Measurements from ENCODE around the gene XPR1. TPM values are rescaled to one million over a fixed set of nuclear protein-coding genes. Genes with fewer than 3 reads are reported as not detected.

The XPR1 gene
- total RNA-seq, 4 donors from 2014 or later: 29.4 to 42.2 (median 33.7) TPM

DNA sequence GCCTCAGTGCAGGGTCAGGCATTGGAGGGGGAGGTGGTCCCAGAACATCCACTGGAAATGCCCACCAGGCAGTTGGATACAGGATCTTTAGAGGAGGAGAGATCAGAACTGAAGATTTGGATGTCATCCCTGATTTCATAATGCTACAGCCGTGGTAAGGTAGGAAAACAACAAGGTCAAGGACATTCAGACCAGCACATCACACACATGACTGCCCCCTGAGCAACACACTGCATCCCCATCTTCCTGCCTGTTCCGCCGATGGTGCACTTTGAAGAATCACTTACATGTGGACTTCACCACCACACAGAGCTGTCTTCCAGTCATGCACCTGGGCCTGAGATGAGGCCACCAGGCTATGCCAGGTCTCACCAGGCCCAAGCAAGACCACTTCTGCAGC is 297.6 kb downstream of the XPR1 start:
- peaks cover 46 to 52% of the 10 kb centered on the region in 2 donors for H3K4me1 ChIP-seq
- intact Hi-C loops (cut with DNase I): no loop called here
- no peaks in the 10 kb centered on the region for H3K36me3 ChIP-seq
- H3K4me3 ChIP-seq (replicated peaks in 1 of 3): no peak overlapping the region
- no peak for DNase-seq
- H3K27me3 ChIP-seq: no peaks in the 10 kb centered on the region
- TF ChIP-seq, protein P1, sequence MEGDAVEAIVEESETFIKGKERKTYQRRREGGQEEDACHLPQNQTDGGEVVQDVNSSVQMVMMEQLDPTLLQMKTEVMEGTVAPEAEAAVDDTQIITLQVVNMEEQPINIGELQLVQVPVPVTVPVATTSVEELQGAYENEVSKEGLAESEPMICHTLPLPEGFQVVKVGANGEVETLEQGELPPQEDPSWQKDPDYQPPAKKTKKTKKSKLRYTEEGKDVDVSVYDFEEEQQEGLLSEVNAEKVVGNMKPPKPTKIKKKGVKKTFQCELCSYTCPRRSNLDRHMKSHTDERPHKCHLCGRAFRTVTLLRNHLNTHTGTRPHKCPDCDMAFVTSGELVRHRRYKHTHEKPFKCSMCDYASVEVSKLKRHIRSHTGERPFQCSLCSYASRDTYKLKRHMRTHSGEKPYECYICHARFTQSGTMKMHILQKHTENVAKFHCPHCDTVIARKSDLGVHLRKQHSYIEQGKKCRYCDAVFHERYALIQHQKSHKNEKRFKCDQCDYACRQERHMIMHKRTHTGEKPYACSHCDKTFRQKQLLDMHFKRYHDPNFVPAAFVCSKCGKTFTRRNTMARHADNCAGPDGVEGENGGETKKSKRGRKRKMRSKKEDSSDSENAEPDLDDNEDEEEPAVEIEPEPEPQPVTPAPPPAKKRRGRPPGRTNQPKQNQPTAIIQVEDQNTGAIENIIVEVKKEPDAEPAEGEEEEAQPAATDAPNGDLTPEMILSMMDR (IDR thresholded peaks at IDR 0.05): no peak
- TF ChIP-seq POLR2A (IDR thresholded peaks at IDR 0.05): no peak
- peak overlapping the region; percentile 89 to 99 (median 94) for H3K27ac ChIP-seq
- H3K9me3 ChIP-seq: no peaks in the 10 kb centered on the region
- WGBS, 2 donors: 33 to 58% methylated on average over 1 to 3 of the region's 3 CpGs

DNA sequence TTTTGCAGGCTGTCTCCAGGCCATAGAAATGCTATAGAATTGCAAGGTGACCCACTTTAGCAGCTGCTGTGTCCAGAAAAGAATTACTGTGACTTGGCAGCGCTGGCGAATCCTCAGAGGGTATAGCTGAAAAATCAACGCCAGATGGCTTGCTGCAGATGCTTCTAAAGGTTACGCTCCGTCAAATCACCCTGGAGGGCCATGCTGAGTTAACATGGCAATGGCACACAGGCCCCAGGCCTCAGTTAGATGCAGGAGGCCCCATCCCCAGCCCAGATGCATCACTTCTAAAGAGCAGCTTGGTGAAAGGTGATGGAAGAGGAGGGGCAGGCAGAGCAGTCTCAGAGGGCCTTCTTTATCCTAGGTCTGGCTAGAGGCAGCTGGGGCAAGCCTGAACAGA is 298.9 kb downstream of the XPR1 start:
- Histone ChIP-seq H3K27me3 (no peaks in the 10 kb centered on the region), H3K4me3 (replicated peaks in 1 of 3) (no peak overlapping the region), H3K36me3 (peaks cover 3 to 5% of the 10 kb centered on the region in 2 donors), H3K27ac (no peak overlapping the region), H3K9me3 (no peaks in the 10 kb centered on the region), H3K4me1 (peaks cover 38 to 41% of the 10 kb centered on the region in 2 donors)
- 99% methylated on average over 5 of the region's 5 CpGs for WGBS, 2 donors
- intact Hi-C loops (cut with DNase I): no loop called here
- DNase-seq: no peak
- TF ChIP-seq, protein P1 (IDR thresholded peaks at IDR 0.05): no peak
- TF ChIP-seq POLR2A (IDR thresholded peaks at IDR 0.05): no peak

DNA sequence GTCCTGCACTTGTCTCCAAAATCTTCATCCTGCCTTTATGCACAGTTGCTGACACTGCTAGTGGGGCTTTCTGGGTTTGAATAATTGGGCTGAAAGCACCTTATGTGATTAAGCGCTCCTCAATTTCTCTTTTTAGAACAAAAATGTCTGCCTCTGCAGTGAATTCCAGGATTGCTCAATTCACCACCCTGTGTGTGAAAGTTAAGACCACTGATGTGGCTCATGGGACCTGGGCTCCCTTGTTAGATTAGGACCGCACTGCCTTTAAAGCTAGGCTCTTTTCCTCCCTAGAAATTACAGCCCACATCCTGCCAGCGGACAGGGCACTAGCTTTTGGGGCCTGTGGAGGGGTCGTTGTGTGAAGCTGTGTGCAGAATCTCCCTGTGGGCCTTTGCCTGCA is 299.7 kb downstream of the XPR1 start:
- H3K36me3 ChIP-seq: peaks cover 10 to 11% of the 10 kb centered on the region in 2 donors
- 94 to 96% methylated on average over 4 of the region's 4 CpGs for WGBS, 2 donors

DNA sequence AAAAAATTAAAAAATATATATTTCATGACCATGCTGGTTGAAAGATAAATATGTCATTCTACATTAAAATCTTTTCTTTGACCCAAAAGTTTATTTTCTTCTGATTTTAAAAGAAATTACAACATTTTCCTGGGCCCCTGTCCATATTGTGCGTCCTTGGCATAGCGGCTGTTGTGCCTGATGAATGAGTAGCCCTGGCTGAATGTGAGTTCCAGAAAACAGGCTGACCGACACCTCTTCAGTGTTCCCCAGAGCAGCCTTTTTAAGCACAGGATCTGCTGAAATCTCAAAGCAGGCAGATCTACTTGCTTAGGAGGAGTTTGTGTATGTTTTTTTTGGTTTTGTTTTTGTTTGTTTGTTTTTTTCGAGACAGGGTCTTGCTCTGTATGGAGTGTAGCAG is 300.6 kb downstream of the XPR1 start:
- Histone ChIP-seq H3K27ac (no peak overlapping the region), H3K4me3 (replicated peaks in 1 of 3) (no peak overlapping the region), H3K27me3 (no peaks in the 10 kb centered on the region), H3K36me3 (peaks cover 10 to 11% of the 10 kb centered on the region in 2 donors), H3K4me1 (peaks cover 23 to 25% of the 10 kb centered on the region in 2 donors), H3K9me3 (no peaks in the 10 kb centered on the region)
- no peak for DNase-seq
- WGBS, 2 donors: 91 to 96% methylated on average over 4 of the region's 4 CpGs
- intact Hi-C loops (cut with DNase I): no loop called here
- TF ChIP-seq POLR2A (IDR thresholded peaks at IDR 0.05): no peak
- TF ChIP-seq, protein P1 (IDR thresholded peaks at IDR 0.05): no peak

More for the DNA sequence above, 299.7 kb downstream of the XPR1 start:
- Histone ChIP-seq H3K4me1 (peaks cover 31 to 33% of the 10 kb centered on the region in 2 donors), H3K27me3 (no peaks in the 10 kb centered on the region), H3K9me3 (no peaks in the 10 kb centered on the region), H3K27ac (no peak overlapping the region), H3K4me3 (replicated peaks in 1 of 3) (no peak overlapping the region)
- no peak for DNase-seq
- intact Hi-C loops (cut with DNase I): no loop called here
- TF ChIP-seq, protein P1 (IDR thresholded peaks at IDR 0.05): no peak
- no peak for TF ChIP-seq POLR2A (IDR thresholded peaks at IDR 0.05)

DNA sequence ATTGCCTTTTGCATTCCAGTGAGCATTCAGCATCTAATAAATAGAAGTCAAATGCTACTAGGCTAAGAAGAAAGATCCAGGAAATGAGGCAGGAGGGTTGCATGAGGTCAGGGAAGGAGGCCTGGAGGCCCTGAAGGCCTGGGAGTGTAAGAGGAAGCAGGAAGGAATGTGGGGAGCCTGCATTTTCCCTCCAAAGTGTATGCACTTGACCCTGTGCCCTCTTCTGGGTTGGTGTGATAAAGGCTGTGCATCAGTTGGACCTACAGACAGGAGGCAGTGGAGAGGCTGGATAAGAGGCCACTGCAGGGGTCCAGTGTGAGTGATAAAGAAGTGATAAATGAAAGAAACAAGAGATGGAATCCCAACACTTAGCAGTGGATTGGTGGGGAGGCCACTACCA is 301.3 kb downstream of the XPR1 start:
- Histone ChIP-seq H3K27me3 (no peaks in the 10 kb centered on the region), H3K4me3 (replicated peaks in 1 of 3) (no peak overlapping the region), H3K36me3 (peaks cover 10 to 11% of the 10 kb centered on the region in 2 donors), H3K9me3 (no peaks in the 10 kb centered on the region), H3K27ac (no peak overlapping the region), H3K4me1 (peaks cover 15 to 17% of the 10 kb centered on the region in 2 donors)
- intact Hi-C loops (cut with DNase I): no loop called here
- no peak for DNase-seq
- TF ChIP-seq, protein P1 (IDR thresholded peaks at IDR 0.05): no peak
- no peak for TF ChIP-seq POLR2A (IDR thresholded peaks at IDR 0.05)
